SK-N-MC (cell line): ENCODE data around the gene FBLN2.
"Not testable (repeated sequence)": the region's sequence is repeated elsewhere in the genome, so short reads cannot be mapped to it uniquely, and the experiment has no call there.

Source experiments
- DNase-seq: peaks from one replicate; pipeline ENCODE4 v3.0.0-alpha.2; 2011; ENCODE audit warnings: low read depth, low spot score
- H3K27ac ChIP-seq: fragments of 200-600 bp; sonication (generic); 2 replicates; pipeline ENCODE4 v1.5.1; 2016; ENCODE audit warnings: mixed run types
- H3K36me3 ChIP-seq: fragments of 200-600 bp; sonication (generic); 2 replicates; pipeline ENCODE4 v1.6.1; 2017; ENCODE audit warnings: antibody characterized with exemption, low read length, mixed read lengths; ENCODE audit not compliant: insufficient read depth
- H3K4me3 ChIP-seq: fragments of 200-600 bp; sonication (generic); 2 replicates; pipeline ENCODE4 v1.5.1; 2016
- H3K9ac ChIP-seq: fragments of 200-600 bp; sonication (generic); 2 replicates; pipeline ENCODE4 v1.8.0; 2017; ENCODE audit warnings: mixed run types, mixed read lengths; ENCODE audit not compliant: insufficient read length
- H3K9me3 ChIP-seq: fragments of 200-600 bp; sonication (generic); 2 replicates; pipeline ENCODE4 v1.6.1; 2017; ENCODE audit warnings: low read depth, mild to moderate bottlenecking, antibody characterized with exemption, low read length, moderate library complexity, mixed read lengths
- EZH2 ChIP-seq: fragments of 200-600 bp; sonication (generic); IDR thresholded peaks from one replicate; pipeline ENCODE4 v1.6.1; 2017; ENCODE audit warnings: antibody characterized with exemption
- FOXP2 ChIP-seq: optimal IDR thresholded peaks from 2 replicates; pipeline ENCODE3; 2011; ENCODE audit warnings: mild to moderate bottlenecking, moderate library complexity; ENCODE audit not compliant: insufficient read depth; ENCODE audit errors: extremely low read length, control extremely low read depth
- POLR2AphosphoS5 ChIP-seq: IDR thresholded peaks from 2 replicates; pipeline ENCODE4 v1.6.1; 2012; ENCODE audit warnings: mild to moderate bottlenecking, low read depth, low read length, borderline replicate concordance

Gene FBLN2

GRCh38 chr3:13556917-13557316, 8.0 kb downstream of the FBLN2 start:
- no peaks in the 10 kb centered on the region for H3K9me3 ChIP-seq
- H3K36me3 ChIP-seq = no peaks in the 10 kb centered on the region
- TF ChIP-seq EZH2 (no peak), POLR2AphosphoS5 (no peak), FOXP2 (no peak)
- H3K4me3 ChIP-seq = no peak overlapping the region
- DNase-seq = no peak
- H3K27ac ChIP-seq = no peak overlapping the region
- H3K9ac ChIP-seq = no peak overlapping the region

- Histone ChIP-seq H3K9ac (no peak overlapping the region), H3K9me3 (no peaks in the 10 kb centered on the region), H3K36me3 (no peaks in the 10 kb centered on the region), H3K27ac (no peak overlapping the region), H3K4me3 (no peak overlapping the region)
- DNase-seq = no peak
- TF ChIP-seq EZH2 (no peak), FOXP2 (no peak), POLR2AphosphoS5 (no peak)
Observed at GRCh38 chr3:13557417-13557816, 8.5 kb downstream of the FBLN2 start.

- TF ChIP-seq EZH2 = no peak
- no peak for TF ChIP-seq POLR2AphosphoS5
- TF ChIP-seq FOXP2 = no peak
- no peak for DNase-seq
- no peak overlapping the region for H3K4me3 ChIP-seq
- H3K36me3 ChIP-seq = no peaks in the 10 kb centered on the region
- no peaks in the 10 kb centered on the region for H3K9me3 ChIP-seq
- H3K27ac ChIP-seq = no peak overlapping the region
- H3K9ac ChIP-seq = no peak overlapping the region
Observed at GRCh38 chr3:13557926-13558325, 9.0 kb downstream of the FBLN2 start.

- no peak overlapping the region for H3K9ac ChIP-seq
- H3K36me3 ChIP-seq = no peaks in the 10 kb centered on the region
- H3K4me3 ChIP-seq = no peak overlapping the region
- H3K9me3 ChIP-seq = no peaks in the 10 kb centered on the region
- H3K27ac ChIP-seq = no peak overlapping the region
- TF ChIP-seq POLR2AphosphoS5 = no peak
- no peak for TF ChIP-seq FOXP2
- TF ChIP-seq EZH2 = no peak
- DNase-seq = no peak
Observed at GRCh38 chr3:13558651-13559050, 9.7 kb downstream of the FBLN2 start.

- Histone ChIP-seq H3K9ac (no peak overlapping the region), H3K9me3 (no peaks in the 10 kb centered on the region), H3K27ac (no peak overlapping the region), H3K36me3 (no peaks in the 10 kb centered on the region), H3K4me3 (no peak overlapping the region)
- no peak for DNase-seq
- TF ChIP-seq POLR2AphosphoS5 = no peak
- TF ChIP-seq EZH2 = no peak
- no peak for TF ChIP-seq FOXP2
Observed at GRCh38 chr3:13559764-13560525, 11.0 kb downstream of the FBLN2 start.

GRCh38 chr3:13561376-13561775, 12.5 kb downstream of the FBLN2 start:
- DNase-seq = no peak
- Histone ChIP-seq H3K9ac (no peak overlapping the region), H3K4me3 (no peak overlapping the region), H3K36me3 (no peaks in the 10 kb centered on the region), H3K9me3 (no peaks in the 10 kb centered on the region), H3K27ac (no peak overlapping the region)
- TF ChIP-seq EZH2 (no peak), FOXP2 (no peak), POLR2AphosphoS5 (no peak)

GRCh38 chr3:13561967-13562366, 13.0 kb downstream of the FBLN2 start:
- no peak overlapping the region for H3K4me3 ChIP-seq
- no peaks in the 10 kb centered on the region for H3K36me3 ChIP-seq
- no peak for DNase-seq
- H3K27ac ChIP-seq = no peak overlapping the region
- no peaks in the 10 kb centered on the region for H3K9me3 ChIP-seq
- H3K9ac ChIP-seq = no peak overlapping the region
- TF ChIP-seq EZH2 (no peak), FOXP2 (no peak), POLR2AphosphoS5 (no peak)

- not testable (repeated sequence) for DNase-seq, H3K27ac ChIP-seq, H3K36me3 ChIP-seq, H3K4me3 ChIP-seq, H3K9ac ChIP-seq, H3K9me3 ChIP-seq
Observed at GRCh38 chr3:13562421-13562820, 13.5 kb downstream of the FBLN2 start.

GRCh38 chr3:13563321-13563720, 14.4 kb downstream of the FBLN2 start:
- Histone ChIP-seq H3K9ac (no peak overlapping the region), H3K4me3 (no peak overlapping the region), H3K27ac (no peak overlapping the region), H3K9me3 (no peaks in the 10 kb centered on the region), H3K36me3 (no peaks in the 10 kb centered on the region)
- no peak for DNase-seq
- TF ChIP-seq POLR2AphosphoS5 = no peak
- no peak for TF ChIP-seq EZH2
- no peak for TF ChIP-seq FOXP2
